Stimulated activated CD8-positive, alpha-beta memory T cell treated with anti-CD3 and anti-CD28 coated beads, Interleukin-7, amount 100 ng/mL, for 24 hours (primary cell): ENCODE results near the gene RNF182.
"Not testable (repeated sequence)": the region's sequence is repeated elsewhere in the genome, so short reads cannot be mapped to it uniquely, and the experiment has no call there.

ENCODE experiments used
- DNase-seq: peaks from one replicate; pipeline ENCODE4 v3.0.0-alpha.2; 2020; ENCODE audit warnings: low read depth

Gene RNF182

GRCh38 chr6:14001329-14002012 lies 76.7 kb downstream of the RNF182 start:
- no peak for DNase-seq

DNA sequence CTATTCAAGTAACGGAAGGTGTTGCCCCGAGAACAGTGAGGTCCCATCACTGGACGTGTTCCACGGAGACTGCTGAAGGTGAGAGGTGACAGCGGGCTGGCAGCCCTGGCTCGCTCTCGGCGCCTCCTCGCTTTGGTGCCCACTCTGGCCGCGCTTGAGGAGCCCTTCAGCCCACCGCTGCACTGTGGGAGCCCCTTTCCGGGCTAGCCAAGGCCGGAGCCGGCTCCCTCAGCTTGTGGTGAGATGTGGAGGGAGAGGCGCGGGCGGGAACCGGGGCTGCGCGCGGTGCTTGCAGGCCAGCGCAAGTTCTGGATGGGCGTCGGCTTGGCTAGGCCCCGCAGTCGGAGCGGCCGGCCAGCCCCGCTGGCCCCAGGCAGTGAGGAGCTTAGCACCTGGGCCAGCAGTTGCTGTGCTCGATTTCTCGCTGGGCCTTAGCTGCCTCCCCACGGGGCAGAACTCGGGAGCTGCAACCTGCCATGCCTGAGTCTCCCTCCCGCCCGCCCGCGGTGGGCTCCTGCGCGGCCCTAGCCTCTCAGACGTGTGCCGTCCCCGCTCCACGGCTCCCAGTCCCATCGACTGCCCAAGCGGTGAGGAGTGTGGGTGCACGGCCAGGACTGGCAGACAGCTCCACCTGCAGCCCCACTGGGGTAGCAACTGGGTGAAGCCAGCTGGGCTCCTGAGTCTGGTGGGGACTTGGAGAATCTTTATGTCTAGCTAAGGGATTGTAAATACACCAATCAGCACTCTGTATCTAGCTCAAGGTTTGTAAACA lies 77.6 kb downstream of the RNF182 start:
- DNase-seq, result no peak

DNA sequence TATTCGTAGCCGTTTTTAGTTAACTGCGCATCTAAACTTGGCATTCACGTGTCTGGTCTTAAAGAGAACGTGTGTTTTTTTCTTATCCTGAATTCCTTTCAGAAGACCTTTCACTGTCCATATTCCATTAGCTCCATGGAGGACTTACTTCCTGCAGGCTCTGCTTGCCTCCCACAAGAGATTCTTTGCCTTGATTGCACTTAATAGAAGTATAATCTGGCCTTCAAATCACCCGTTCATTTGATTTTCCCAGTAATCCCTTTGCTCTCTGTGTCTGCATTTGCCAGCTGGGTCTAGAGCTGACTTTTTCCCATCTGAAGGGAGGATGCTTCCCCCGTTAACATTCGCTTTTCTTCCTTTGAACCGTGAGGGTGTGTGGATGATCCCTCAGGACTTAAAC lies 79.5 kb downstream of the RNF182 start:
- no peak for DNase-seq

GRCh38 chr6:14008809-14009208 lies 84.1 kb downstream of the RNF182 start:
- no peak for DNase-seq

DNA sequence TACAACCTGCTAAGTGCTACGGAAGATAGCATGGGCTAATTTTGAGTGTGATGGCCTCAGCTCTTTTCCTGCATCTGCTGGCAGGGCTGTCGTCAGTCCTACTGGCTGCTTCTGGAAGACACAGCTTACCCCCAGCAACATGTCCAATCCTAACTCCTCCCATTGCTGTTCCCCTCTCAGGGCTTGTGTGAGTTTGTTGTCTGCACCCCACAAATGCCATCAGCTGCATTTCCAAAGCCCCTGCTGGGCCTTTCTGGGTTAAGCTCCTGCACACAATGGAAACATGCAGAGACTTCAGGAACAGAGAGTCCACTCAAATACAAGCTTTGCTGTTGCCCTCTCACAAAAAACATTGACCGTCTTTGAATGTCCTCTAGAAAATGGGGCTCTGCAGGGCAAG lies 84.7 kb downstream of the RNF182 start:
- no peak for DNase-seq

DNA sequence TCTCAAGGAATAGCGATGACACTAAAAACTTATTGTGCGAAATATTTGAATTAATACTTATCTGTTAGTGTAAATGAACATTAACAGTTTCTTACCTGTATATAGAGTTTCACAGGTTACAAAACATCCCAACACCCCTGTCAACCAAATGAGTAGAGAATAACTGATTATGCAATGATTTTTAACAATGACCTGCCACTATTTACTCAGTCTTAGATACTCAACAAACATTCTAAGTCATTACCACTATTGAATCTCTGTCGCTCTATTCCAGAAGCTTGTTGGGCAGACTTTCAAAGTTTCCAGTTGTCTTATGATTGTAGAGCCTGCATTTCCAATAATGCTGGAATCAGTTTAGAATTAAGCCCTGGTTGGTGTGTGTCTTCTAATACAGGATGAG lies 85.5 kb downstream of the RNF182 start:
- no peak for DNase-seq

DNA sequence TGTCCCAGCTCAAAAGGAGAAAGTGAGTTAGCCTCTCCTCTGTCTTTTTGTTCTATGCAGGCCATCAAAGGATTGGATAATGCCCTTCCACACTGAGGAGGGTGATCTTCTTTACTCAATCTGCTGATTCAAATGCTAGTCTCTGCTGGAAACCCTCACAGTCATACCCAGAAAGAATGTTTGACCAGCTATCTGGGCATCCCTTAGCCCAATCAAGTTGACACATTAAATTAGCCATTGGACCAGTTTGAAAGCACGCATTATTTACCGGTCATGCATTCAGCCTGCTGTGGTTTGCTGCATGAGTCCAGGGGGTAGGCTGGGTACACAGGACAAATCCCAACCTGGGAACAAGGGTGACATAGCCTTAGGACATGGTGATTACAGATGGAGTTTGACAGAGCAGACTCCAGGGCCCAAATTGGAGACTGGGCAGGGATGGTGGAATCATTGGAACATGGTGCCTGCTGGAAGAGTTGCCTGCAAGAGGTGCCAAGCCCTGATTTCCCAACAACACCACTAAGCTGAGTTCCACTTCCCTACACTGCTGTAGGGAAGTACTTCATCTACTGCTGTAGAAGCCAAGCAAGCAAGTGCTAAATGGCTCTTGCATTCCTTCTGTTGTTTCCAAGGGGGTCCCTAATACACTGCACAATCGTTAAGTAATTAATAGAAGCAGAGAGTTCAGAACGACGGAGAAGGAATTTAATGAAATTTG lies 87.7 kb downstream of the RNF182 start:
- no peak for DNase-seq

DNA sequence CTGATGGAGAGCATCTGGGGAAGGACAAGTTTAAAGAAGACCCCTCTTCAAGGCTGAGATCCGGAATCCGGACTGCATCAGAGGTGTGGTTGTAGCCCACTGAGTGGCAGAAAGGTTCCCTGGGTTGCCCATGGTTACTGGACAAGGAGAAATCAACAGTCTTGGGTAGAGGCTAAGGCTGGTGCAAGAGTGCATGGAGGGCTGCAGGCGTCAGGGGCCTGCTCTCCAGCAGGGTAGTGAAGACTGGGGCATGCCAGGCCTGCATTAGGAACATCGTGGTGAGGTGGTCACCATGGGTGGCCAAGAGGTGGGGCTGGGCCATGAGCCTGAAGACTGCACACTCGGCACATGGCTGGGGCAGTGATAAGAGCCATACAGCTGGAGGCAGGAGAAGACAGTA lies 91.2 kb downstream of the RNF182 start:
- DNase-seq, result no peak

GRCh38 chr6:14016432-14016831 lies 91.7 kb downstream of the RNF182 start:
- no peak for DNase-seq

DNA sequence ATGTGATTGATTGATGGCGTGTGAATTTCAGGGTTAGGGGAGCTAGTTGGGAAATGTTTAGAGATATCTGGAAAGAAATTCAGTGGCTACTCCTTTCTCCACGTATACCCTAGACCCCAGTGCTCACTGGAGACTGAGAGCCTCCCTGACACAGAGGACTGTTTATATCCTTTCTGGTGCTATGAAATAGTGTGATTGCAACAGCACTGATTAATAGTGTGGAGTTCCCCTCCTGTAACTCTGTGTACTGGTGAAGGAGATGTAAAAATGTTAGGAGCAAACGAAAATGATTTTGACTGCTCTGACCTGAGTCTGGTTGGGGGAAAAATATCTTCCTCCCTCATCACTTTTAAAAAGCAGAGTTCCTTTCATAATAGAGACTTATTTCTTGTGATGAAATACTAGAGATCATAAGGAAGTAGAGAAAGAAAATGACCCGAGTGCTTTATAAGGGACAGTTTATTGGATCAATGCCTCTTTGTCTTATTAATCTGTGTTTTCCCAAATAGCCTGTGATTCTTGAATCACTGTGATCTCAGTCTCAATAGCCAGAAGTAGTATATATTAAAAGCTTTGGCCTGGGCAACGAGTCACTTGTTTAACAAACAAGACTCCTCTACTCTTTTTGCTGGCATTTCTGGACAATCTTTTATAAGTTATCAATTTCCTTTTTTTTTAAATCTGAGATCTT lies 92.3 kb downstream of the RNF182 start:
- no peak for DNase-seq

DNA sequence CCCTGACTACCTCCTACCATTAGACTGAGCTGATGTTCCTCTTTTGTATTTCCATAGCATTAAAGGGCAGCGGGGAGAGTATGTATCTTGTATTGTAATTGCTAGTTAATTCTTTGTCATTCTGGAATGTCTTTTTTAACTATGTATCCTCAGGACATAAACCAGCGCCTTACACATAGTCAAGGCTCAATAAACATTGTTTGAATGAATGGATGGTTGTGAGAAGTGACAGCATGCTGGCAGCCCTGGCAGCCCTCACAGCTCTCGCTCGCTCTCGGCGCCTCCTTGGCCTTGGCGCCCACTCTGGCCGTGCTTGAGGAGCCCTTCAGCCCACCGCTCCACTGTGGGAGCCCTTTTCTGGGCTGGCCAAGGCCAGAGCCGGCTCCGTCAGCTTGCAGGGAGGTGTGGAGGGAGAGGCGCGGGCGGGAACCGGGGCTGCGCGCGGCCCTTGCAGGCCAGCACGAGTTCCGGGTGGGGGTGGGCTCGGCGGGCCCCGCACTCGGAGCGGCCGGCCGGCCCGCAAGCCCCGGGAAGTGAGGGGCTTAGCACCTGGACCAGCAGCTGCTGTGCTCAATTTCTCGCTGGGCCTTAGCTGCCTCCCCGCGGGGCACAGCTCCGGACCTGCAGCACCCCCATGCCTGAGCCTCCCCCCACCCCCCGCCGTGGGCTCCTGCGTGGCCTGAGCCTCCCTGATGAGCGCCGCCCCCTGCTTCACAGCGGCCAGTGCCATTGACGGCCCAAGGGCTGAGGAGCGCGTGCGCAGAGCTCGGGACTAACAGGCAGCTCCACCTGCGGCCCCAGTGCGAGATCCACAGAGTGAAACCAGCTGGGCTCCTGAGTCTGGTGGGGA lies 93.1 kb downstream of the RNF182 start:
- no peak for DNase-seq

DNA sequence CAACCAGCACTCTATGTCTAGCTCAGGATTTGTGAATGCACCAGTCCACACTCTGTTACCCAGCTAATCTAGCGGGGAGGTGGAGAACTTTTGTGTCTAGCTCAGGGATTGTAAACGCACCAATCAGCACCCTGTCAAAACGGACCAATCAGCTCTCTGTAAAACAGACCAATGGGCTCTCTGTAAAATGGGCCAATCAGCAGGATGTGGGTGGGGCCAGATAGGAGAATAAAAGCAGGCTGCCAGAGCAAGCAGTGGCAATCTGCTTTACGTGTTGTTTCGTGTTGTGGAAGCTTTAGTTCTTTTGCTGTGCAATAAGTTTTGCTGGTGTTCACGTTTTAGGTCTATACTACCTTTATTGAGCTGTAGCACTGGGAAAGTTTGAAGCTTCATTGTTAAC lies 93.8 kb downstream of the RNF182 start:
- DNase-seq, result not testable (repeated sequence)

GRCh38 chr6:14020551-14020950 lies 95.8 kb downstream of the RNF182 start:
- no peak for DNase-seq

- no peak for DNase-seq
Observed at GRCh38 chr6:14021449-14021848, 96.7 kb downstream of the RNF182 start.

- no peak for DNase-seq
Observed at GRCh38 chr6:14022673-14023072, 97.9 kb downstream of the RNF182 start.

DNA sequence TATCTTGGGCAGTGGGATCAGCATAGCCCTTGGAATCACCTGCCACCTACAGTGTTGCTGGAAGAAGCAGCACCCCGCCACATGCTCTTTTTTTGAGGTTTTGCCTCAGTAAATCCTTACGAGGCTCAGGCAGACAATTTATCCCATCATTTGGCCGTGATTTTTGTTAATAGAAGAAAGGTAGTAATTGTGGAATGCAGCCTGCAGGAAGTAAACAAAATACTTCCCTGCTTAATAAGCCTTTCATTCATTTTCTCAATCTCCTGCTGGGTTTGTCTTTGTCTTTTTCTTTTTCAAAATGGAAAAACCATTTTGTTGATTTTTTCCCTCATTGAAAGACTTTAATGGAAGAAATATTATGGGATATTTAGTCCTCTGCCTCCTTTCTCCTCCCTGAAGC lies 99.1 kb downstream of the RNF182 start:
- no peak for DNase-seq

DNA sequence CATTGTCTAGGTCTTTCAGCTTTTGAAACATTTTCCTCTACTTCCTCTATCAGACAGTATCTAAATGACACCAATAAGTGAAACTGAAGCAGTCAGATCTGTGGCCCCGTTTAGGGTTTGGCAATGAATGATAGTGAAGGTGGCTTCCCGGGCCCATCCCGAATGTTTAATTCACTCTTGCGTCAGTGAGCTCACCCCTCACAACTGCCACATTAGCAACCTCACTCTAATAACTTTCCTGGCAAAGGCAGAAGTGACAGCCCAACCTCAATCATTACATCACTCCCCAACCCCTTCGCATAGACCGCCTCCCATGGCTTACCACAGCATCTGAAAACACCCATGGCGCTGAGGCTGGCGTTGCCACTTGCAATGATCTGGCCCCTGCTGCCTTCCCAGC lies 100.4 kb downstream of the RNF182 start:
- no peak for DNase-seq

DNA sequence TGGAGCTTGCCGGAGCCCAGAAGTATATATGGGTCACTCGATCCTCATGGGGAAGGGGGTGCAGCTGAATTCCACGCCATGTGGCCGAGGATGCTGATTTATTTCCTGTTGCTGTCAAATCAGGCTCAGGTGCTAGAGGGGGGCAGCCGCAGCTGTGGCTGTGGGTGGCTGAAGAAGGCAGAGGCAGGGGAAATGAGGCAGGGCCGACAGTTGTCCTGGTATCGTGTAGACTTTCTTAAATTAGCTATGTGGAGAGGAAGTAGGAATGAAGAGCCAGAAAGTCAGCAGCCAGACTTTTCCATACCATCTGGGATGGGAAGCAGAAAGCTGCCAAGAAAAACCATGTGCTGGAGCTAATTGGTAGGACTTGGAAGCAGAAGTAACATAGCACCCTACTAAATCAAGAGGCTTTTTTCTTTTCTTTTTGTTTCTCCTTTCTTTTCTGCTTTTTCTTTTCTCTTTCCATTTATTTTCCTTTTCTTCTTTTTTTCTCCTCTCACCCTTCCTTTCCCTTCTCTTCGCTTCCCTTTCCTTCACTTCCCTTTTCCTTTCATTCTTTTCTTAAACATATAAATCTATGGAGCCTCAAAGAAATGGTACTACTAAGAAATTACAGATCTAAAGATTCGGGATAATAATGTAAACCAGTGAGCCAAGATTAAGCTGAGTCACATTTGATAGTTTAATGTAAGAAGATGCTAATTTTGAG lies 102.2 kb downstream of the RNF182 start:
- no peak for DNase-seq

DNA sequence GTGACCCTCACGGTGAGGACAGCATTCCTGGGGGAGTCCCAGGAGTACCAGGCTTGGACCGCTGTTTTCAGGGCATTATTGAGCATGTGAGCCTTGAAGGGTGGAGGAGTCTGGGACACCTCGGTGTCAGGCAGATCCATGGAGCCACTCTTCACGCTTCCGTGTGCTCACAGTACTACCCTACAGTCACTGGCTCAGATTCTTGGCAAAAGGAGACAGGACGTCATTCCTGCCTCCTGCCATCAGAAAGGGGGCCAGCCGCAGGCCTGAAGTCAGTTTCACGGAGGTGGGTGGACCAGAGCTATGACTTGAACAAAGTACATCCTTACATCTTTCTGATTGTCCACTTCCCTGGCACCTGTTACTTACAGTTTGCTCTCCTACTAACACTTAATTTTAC lies 103.9 kb downstream of the RNF182 start:
- no peak for DNase-seq

GRCh38 chr6:14029605-14030004 lies 104.9 kb downstream of the RNF182 start:
- no peak for DNase-seq
